OCI-LY7 (cell line): Measurements from ENCODE around the gene CSPG4.

Experiments
- EZH2phosphoT487 ChIP-seq: fragments of 200-600 bp; sonication (generic); IDR thresholded peaks from 2 replicates; pipeline ENCODE4 v1.6.1; 2018; ENCODE audit warnings: low read depth, borderline replicate concordance, mild to moderate bottlenecking, mixed run types, antibody characterized with exemption, low read length, moderate library complexity, mixed read lengths
- TF ChIP-seq, protein P1 (sequence below): fragments of 200-600 bp; sonication (generic); conservative IDR thresholded peaks from 2 replicates; pipeline ENCODE4 v1.5.1; 2014; ENCODE audit warnings: mild to moderate bottlenecking, antibody characterized with exemption, low read length, moderate library complexity, mixed read lengths

GRCh38 chr15:75669879-75670212 is 42.8 kb downstream of the CSPG4 start:
- TF ChIP-seq, protein P1, sequence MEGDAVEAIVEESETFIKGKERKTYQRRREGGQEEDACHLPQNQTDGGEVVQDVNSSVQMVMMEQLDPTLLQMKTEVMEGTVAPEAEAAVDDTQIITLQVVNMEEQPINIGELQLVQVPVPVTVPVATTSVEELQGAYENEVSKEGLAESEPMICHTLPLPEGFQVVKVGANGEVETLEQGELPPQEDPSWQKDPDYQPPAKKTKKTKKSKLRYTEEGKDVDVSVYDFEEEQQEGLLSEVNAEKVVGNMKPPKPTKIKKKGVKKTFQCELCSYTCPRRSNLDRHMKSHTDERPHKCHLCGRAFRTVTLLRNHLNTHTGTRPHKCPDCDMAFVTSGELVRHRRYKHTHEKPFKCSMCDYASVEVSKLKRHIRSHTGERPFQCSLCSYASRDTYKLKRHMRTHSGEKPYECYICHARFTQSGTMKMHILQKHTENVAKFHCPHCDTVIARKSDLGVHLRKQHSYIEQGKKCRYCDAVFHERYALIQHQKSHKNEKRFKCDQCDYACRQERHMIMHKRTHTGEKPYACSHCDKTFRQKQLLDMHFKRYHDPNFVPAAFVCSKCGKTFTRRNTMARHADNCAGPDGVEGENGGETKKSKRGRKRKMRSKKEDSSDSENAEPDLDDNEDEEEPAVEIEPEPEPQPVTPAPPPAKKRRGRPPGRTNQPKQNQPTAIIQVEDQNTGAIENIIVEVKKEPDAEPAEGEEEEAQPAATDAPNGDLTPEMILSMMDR = no peak
- TF ChIP-seq EZH2phosphoT487 = no peak
